Ectodermal cell (in vitro differentiated cells): ENCODE measurements around the gene TMEM161A.

Experiments
- H3K27ac ChIP-seq: 2 replicates; pipeline ENCODE4 v1.7.0; 2013; ENCODE audit warnings: mild to moderate bottlenecking, low read depth, low read length; ENCODE audit not compliant: insufficient read depth, poor library complexity, severe bottlenecking
- H3K27me3 ChIP-seq: 2 replicates; pipeline ENCODE4 v1.7.0; 2013; ENCODE audit warnings: mild to moderate bottlenecking, low read length; ENCODE audit not compliant: insufficient read depth, control insufficient read depth, poor library complexity, severe bottlenecking
- H3K36me3 ChIP-seq: one replicate; pipeline ENCODE4 v1.7.0; 2013; ENCODE audit warnings: low read length; ENCODE audit not compliant: control insufficient read depth, insufficient read depth
- H3K4me1 ChIP-seq: one replicate; pipeline ENCODE4 v1.7.0; 2013; ENCODE audit warnings: low read length; ENCODE audit not compliant: control insufficient read depth, insufficient read depth
- H3K4me3 ChIP-seq: 2 replicates; pipeline ENCODE4 v1.7.0; 2013; ENCODE audit warnings: low read depth, low read length, control low read depth; ENCODE audit not compliant: insufficient read depth
- H3K9me3 ChIP-seq: 2 replicates; pipeline ENCODE4 v1.7.0; 2013; ENCODE audit warnings: mild to moderate bottlenecking, low read length, moderate library complexity; ENCODE audit not compliant: control insufficient read depth
- WGBS, 2 experiments: methylation state at CpG; one replicate each; pipeline ENCODE4 v1.1.7; 2013; ENCODE audit warnings: missing lambda C conversion rate in 2 of 2; 5-methylcytosine and 5-hydroxymethylcytosine counted together

The TMEM161A gene

DNA sequence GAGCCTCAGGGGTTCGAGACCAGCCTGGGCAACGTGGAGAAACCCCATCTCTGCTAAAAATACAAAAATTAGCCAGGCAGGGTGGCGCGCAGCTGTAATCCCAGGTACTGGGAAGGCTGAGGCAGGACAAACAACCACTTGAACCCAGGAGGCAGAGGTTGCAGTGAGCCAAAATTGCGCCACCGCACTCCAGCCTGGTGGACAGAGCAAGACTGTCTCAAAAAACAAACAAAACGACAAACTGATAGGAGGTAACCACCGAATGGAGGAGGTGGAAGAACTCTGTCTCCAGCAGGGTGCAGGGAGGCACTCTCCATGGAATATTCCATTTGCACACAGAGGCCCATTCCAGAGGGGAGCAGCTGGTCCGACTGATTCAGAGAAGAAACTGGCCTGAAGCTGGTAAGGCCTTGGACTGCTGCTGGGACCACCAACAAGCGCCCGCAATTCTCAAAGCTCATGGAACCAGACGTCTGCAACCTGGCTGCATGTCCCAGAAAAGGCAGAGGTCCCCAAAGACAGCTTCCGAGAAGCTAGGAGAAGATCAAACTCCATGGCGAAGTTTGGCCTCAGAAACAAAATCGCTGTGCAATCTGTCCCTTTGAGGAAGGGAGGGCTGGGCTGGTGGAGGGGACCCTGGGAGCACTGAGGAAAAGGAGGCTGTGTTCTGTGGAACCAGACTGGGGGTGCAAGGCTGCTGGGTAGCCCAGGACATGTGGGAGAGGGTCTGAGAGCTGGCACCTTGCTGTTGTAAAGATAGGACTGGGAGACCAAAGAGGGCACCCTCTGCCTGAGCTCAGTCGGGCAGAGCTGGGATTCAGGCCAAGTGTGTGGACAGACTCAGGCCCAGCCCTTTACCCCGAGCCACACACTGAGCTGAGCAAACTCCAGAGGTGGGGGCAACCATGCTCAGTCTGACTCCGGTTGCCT, 39.3 kb downstream of the TMEM161A start:
- H3K4me3 ChIP-seq, result no peak overlapping the region
- H3K36me3 ChIP-seq, result no peaks in the 10 kb centered on the region
- no peak overlapping the region for H3K27ac ChIP-seq
- H3K4me1 ChIP-seq, result no peaks in the 10 kb centered on the region
- 92 to 93% methylated on average over 18 of the region's 18 CpGs for WGBS, 2 experiments
- no peaks in the 10 kb centered on the region for H3K27me3 ChIP-seq
- H3K9me3 ChIP-seq, result no peaks in the 10 kb centered on the region

DNA sequence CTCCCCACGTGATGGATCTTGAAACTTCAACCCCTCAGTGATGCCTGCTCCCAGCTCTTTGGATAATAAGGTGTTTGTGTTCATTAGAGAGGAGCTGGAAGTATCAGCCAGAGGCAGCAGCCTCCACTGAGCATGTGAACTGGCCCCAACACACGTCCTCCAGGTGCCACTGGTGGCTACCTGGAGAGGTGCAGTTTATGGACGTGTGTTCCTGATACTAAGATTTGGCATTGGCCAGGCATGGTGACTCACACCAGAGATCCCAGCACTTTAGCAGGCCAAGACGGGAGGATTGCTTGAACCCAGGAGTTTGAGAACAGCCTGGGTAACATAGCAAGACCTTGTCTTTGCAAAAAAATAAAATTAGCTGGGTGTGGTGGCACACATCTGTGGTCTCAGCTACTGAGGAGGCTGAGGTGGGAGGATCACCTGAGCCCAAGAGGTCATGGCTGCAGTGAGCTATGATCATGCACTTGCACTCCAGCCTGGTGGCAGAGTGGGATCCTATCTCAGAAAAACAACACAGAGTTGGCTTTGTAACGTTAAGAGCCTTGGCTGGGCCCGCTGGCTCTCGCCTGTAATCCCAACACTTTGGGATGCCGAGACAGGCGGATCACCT, 40.1 kb downstream of the TMEM161A start:
- H3K27me3 ChIP-seq, result no peaks in the 10 kb centered on the region
- H3K4me1 ChIP-seq, result no peaks in the 10 kb centered on the region
- no peaks in the 10 kb centered on the region for H3K9me3 ChIP-seq
- H3K4me3 ChIP-seq, result no peak overlapping the region
- 88 to 90% methylated on average over 9 of the region's 9 CpGs for WGBS, 2 experiments
- H3K36me3 ChIP-seq, result no peaks in the 10 kb centered on the region
- no peak overlapping the region for H3K27ac ChIP-seq

DNA sequence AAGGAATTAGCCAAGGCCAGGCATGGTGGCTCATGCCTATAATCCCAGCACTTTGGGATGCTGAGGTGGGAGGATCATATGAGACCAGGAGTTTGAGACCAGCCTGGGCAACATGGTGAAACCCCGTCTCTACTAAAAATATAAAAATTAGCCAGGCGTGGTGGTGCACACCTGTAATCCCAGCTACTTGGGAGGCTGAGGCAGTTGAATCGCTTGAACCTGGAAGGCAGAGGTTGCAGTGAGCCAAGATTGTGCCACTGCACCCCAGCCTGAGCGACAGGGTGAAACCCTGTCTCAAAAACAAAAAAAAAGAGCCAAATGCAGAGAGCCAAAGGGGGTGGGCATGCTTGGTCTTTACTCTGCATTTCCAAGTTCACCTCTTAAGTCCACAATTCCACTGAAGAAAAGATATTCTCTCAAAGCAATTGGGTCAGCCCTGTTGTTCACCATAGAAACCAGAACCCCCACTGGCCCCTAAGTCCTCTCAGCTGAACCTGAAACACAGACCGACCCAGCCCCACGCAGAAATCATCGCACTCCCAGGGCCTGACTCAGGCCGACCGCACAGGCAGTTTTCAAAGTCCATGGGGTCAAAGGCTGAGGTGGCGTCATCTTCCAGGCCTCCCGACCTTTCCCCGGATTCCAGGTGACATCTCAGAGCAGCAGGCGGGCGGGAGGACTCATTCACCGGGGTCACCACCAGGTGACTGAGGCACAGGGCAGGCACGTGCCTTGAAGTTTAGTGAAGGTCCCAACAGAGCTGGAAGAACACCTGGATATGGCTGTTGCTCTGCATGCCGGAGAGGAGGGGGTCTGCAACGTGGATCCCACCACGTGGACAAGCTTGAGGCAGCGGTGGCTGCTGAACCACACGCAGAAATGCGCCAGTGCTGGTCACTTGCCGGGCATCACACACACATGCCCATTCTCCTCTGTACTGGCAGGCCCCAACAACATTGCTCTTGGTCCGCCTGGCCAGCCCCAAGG, 41.3 kb downstream of the TMEM161A start:
- 93% methylated on average over 24 of the region's 24 CpGs for WGBS, 2 experiments
- Histone ChIP-seq H3K4me3 (no peak overlapping the region), H3K27me3 (no peaks in the 10 kb centered on the region), H3K36me3 (no peaks in the 10 kb centered on the region), H3K4me1 (no peaks in the 10 kb centered on the region), H3K27ac (no peak overlapping the region), H3K9me3 (no peaks in the 10 kb centered on the region)

DNA sequence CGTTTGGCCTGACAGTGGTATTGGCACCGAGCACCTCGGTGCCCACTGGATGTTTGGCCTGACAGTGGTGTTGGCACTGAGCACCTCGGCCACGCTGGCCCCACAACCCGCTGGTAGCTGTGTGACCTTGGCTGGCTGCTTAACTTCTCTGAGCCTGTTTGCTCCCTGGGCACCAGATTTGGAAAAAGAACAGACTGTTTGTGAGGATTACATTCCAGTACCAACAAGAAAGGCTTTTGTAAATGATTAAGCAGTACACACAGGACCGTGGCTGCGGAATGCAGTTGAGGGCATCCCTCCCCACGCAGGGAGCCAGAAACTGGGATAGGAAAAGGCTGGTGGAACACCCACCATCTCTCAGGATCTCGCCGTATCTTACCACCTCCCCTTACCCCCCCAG, 42.6 kb downstream of the TMEM161A start:
- no peaks in the 10 kb centered on the region for H3K4me1 ChIP-seq
- H3K9me3 ChIP-seq, result no peaks in the 10 kb centered on the region
- no peak overlapping the region for H3K27ac ChIP-seq
- no peaks in the 10 kb centered on the region for H3K36me3 ChIP-seq
- no peak overlapping the region for H3K4me3 ChIP-seq
- H3K27me3 ChIP-seq, result no peaks in the 10 kb centered on the region
- WGBS, 2 experiments, result 89 to 92% methylated on average over 9 to 11 of the region's 11 CpGs

DNA sequence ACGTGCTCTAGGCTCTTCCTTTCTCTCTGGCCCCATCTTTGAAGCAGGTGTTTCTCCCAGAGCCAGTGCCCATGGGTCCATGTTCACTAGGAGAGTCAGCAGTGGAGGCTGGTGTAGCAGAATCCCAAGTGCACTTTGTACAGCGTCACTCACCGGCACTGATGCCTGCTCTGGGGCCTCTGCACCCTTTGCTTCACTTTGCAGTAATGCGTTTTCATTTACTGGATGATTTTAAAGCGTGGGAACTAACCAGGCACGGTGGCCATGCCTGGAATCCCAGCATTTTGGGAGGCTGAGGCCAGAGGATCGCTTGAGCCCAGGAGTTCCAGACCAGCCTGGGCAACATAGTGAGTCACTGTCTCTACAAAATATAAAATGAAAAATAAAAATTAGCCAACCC, 43.8 kb downstream of the TMEM161A start:
- H3K9me3 ChIP-seq, result no peaks in the 10 kb centered on the region
- 92% methylated on average over 7 of the region's 7 CpGs for WGBS, 2 experiments
- no peak overlapping the region for H3K4me3 ChIP-seq
- H3K36me3 ChIP-seq, result no peaks in the 10 kb centered on the region
- no peaks in the 10 kb centered on the region for H3K27me3 ChIP-seq
- no peaks in the 10 kb centered on the region for H3K4me1 ChIP-seq
- no peak overlapping the region for H3K27ac ChIP-seq

DNA sequence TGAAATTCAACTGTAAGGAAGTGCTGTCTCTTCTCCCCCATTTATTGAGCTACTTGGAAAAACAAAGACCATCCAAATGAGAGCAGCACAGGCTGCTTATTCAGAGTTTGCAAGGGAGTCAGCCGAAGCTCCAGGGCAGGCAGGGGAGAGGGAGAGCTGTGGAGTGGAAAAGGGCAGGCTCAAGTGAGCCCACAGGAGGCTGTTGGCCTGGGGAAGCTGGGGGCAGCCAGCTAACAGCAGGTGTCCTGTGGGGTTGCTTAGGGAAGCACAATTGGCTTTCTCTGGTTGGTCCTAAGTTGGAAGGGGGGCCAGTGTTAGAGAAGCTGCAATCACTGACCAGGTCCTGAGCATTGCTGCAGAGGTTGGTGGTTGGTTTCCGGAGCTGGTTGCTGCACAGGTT, 50.6 kb downstream of the TMEM161A start:
- no peaks in the 10 kb centered on the region for H3K27me3 ChIP-seq
- WGBS, 2 experiments, result 79 to 86% methylated on average over 2 of the region's 2 CpGs
- no peak overlapping the region for H3K27ac ChIP-seq
- H3K36me3 ChIP-seq, result no peaks in the 10 kb centered on the region
- no peaks in the 10 kb centered on the region for H3K4me1 ChIP-seq
- no peaks in the 10 kb centered on the region for H3K9me3 ChIP-seq
- no peak overlapping the region for H3K4me3 ChIP-seq

DNA sequence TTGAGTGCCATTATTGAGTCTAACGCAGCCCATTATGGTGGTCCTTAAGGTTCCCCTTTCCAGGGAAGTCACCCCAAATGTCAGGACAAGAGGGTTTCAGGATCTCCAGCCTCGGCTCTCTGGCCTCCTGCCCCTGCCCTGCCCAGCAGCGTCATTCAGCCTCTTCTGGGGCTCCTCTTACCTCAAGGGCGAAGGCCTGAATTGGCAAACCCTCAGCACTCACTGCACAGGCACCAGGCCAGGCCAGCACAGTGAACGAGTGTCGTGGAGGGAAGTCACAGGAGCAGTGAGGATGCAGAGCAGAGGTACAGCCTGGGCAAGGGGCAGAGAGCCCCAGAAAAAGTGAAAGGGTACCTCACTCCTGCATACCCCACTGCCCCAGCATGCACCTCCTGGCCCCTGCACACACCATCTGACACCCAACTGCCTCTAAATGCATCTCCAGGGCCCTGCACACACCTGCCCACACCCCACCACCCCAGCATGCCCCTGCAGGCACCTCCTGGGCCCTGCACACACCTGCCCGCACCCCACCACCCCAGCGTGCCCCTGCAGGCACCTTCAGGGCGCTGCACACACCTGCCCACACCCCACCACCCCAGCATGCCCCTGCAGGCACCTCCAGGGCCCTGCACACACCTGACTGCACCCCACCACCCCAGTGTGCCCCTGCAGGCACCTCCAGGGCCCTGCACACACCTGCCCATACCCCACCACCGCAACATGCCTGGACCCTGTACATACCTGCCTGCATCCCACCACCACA, 54.7 kb downstream of the TMEM161A start:
- Histone ChIP-seq H3K27ac (no peak overlapping the region), H3K27me3 (no peaks in the 10 kb centered on the region), H3K4me3 (no peak overlapping the region), H3K4me1 (no peaks in the 10 kb centered on the region), H3K36me3 (no peaks in the 10 kb centered on the region), H3K9me3 (no peaks in the 10 kb centered on the region)
- WGBS, 2 experiments, result 88 to 90% methylated on average over 10 of the region's 10 CpGs

DNA sequence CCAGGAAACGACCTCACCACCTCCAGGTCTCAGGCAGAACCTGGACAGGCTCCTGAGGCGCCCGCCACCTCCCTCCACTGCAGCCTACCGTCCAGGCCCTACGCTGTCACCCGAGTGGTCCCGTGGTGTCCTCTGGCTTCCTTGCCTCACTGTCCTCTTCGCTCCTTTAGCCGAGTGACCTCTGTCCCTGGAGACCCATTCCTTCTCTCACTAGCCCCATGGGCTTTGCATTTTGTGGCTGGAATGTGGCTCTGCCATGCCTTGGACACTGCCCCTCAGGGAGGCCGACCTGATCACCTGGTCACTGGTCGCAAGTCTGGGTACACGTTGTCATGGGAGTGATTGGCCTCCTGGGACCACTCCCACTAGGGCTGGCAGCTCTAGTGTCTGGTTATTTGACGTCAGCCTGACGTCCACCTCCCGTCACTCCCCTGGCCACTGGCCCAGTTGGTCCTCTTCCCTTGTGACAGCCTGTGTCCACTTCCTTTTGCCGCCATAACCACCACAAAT, 56.6 kb downstream of the TMEM161A start:
- Histone ChIP-seq H3K4me3 (no peak overlapping the region), H3K4me1 (no peaks in the 10 kb centered on the region), H3K36me3 (no peaks in the 10 kb centered on the region), H3K9me3 (no peaks in the 10 kb centered on the region), H3K27me3 (no peaks in the 10 kb centered on the region), H3K27ac (no peak overlapping the region)
- 85 to 89% methylated on average over 16 of the region's 16 CpGs for WGBS, 2 experiments

DNA sequence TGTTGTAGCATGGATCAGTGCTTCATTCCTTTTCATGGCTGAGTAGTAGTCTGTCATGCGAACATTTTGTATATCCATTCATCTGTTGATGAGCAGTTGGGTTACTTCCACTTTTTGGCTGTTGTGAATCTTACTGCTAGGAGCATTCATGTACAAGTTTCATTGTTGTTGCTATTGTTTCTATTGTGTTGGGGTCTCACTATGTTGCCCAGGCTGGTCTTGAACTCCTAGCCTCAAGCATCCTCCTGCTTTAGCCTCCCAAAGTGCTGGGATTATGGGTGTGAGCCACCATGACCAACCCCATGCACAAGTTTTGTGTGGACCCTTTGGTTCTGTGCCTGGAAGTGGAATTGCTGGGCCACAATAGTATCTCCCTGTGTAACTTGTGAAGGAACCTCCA, 58.7 kb downstream of the TMEM161A start:
- no peak overlapping the region for H3K27ac ChIP-seq
- H3K4me3 ChIP-seq, result no peak overlapping the region
- WGBS, 2 experiments, result 95 to 100% methylated on average over 1 of the region's 1 CpG
- no peaks in the 10 kb centered on the region for H3K36me3 ChIP-seq
- peaks cover 4% of the 10 kb centered on the region for H3K27me3 ChIP-seq
- no peaks in the 10 kb centered on the region for H3K9me3 ChIP-seq
- no peaks in the 10 kb centered on the region for H3K4me1 ChIP-seq
